K562 (cell line): ENCODE measurements around the gene PRPSAP1. TPM values are rescaled to one million over a fixed set of nuclear protein-coding genes. Genes with fewer than 3 reads are reported as not detected.

Source experiments
- CHCHD3 ChIP-seq: fragments of 250-450 bp; sonication (Bioruptor Pico); IDR thresholded peaks from 2 replicates; pipeline ENCODE4 v2.1.2; 2022; ENCODE audit warnings: mild to moderate bottlenecking
- CHD4 ChIP-seq: fragments of 200-600 bp; sonication (generic); IDR thresholded peaks from 3 replicates; pipeline ENCODE4 v1.6.1; 2012; ENCODE audit warnings: low read depth, mild to moderate bottlenecking, mixed read lengths, low read length, inconsistent platforms; ENCODE audit not compliant: insufficient read depth, insufficient replicate concordance, poor library complexity, severe bottlenecking
- DPF2 ChIP-seq: fragments of 450-650 bp; IDR thresholded peaks from 2 replicates; pipeline ENCODE4 v1.6.1; 2016
- NCOA6 ChIP-seq: fragments of 450-650 bp; IDR thresholded peaks from 2 replicates; pipeline ENCODE4 v1.6.1; 2017; ENCODE audit warnings: mild to moderate bottlenecking
- NUFIP1 ChIP-seq: fragments of 450-650 bp; IDR thresholded peaks from 2 replicates; pipeline ENCODE4 v1.6.1; 2018; ENCODE audit not compliant: partially characterized antibody
- PCBP2 ChIP-seq: fragments of 200-400 bp; formaldehyde crosslinking; IDR thresholded peaks from 2 replicates; pipeline ENCODE4 v1.6.1; 2018; ENCODE audit warnings: low read length, low read depth, mild to moderate bottlenecking, moderate library complexity; ENCODE audit not compliant: poor library complexity, severe bottlenecking
- PTRF ChIP-seq: fragments of 450-650 bp; IDR thresholded peaks from 2 replicates; pipeline ENCODE4 v1.6.1; 2016; ENCODE audit warnings: mild to moderate bottlenecking, missing genetic modification characterization, missing compliant biosample characterization
- PTTG1 ChIP-seq: fragments of 450-650 bp; IDR thresholded peaks from 2 replicates; pipeline ENCODE4 v1.6.1; 2016; ENCODE audit warnings: low read depth, mild to moderate bottlenecking, missing genetic modification characterization, missing compliant biosample characterization
- SNRNP70 ChIP-seq: fragments of 200-400 bp; formaldehyde crosslinking; optimal IDR thresholded peaks from 2 replicates; pipeline ENCODE3; 2017; ENCODE audit warnings: low read depth, low read length
- ZC3H8 ChIP-seq: fragments of 450-650 bp; IDR thresholded peaks from 2 replicates; pipeline ENCODE4 v1.6.1; 2017
- ZFX ChIP-seq: sonication (generic); formaldehyde crosslinking; IDR thresholded peaks from 2 replicates; pipeline ENCODE4 v1.8.0; 2022; ENCODE audit warnings: mild to moderate bottlenecking, missing genetic modification reagents, moderate library complexity
- ZNF12 ChIP-seq: sonication (generic); formaldehyde crosslinking; IDR thresholded peaks from 2 replicates; pipeline ENCODE4 v1.4.0; 2020; ENCODE audit warnings: mild to moderate bottlenecking, missing genetic modification reagents
- ZNF3 ChIP-seq: fragments of 250-450 bp; sonication (Bioruptor Pico); IDR thresholded peaks from 2 replicates; pipeline ENCODE4 v1.5.0; 2021; ENCODE audit warnings: mild to moderate bottlenecking, moderate library complexity
- ZNF780A ChIP-seq: fragments of 250-450 bp; sonication (Bioruptor Pico); IDR thresholded peaks from 2 replicates; pipeline ENCODE4 v1.5.0; 2021; ENCODE audit warnings: mild to moderate bottlenecking
- polyA plus RNA-seq, 8 experiments: library from polyadenylated mRNA; depleted of rRNA in 4 of 8; stranded (reverse) in 5 of 8; unstranded in 3 of 8; fragments of >200 nt; fragmentation: Nextera tagmentation in 2 of 8; fragmentation: Illumina TruSeq in 1 of 8; extraction: Ambion mirVana in 2 of 8; extraction: Trizol in 1 of 8; gene quantifications; 2 replicates each; pipeline versions ENCODE4 v1.2.1 to v1.2.3, GENCODE V29; 2011 to 2014; ENCODE audit warnings: inconsistent platforms in 1 of 8, missing spikeins in 1 of 8
- total RNA-seq, 7 experiments: library from RNA; depleted of rRNA in 6 of 7; stranded (reverse); fragments of >200 nt in 6 of 7; fragmentation: Illumina TruSeq in 2 of 7; extraction: Trizol in 2 of 7; gene quantifications; 2 replicates each; pipeline versions ENCODE4 v1.2.1 to v1.2.3, GENCODE V29; 2011 to 2021; ENCODE audit warnings: low replicate concordance in 1 of 7
- TF ChIP-seq, protein P1 (sequence below): sonication (generic); formaldehyde crosslinking; IDR thresholded peaks from 2 replicates; pipeline ENCODE4 v1.8.1; 2023; ENCODE audit warnings: missing genetic modification reagents, mild to moderate bottlenecking, borderline replicate concordance
- TF ChIP-seq, protein P2 (sequence below): fragments of 200-400 bp; formaldehyde crosslinking; IDR thresholded peaks from 2 replicates; pipeline ENCODE4 v1.6.1; 2017; ENCODE audit warnings: mild to moderate bottlenecking, low read depth, low read length, moderate library complexity
- TF ChIP-seq, protein P3 (sequence below): fragments of 450-650 bp; IDR thresholded peaks from 2 replicates; pipeline ENCODE4 v1.7.1; 2018; ENCODE audit warnings: mild to moderate bottlenecking, low read depth; ENCODE audit not compliant: partially characterized antibody
- TF ChIP-seq, protein P4 (sequence below): fragments of 250-450 bp; sonication (Bioruptor Pico); IDR thresholded peaks from 2 replicates; pipeline ENCODE4 v1.5.0; 2020; ENCODE audit warnings: mild to moderate bottlenecking

Gene PRPSAP1
- total and polyA plus RNA-seq, 9 of the 15 experiments (the other 6 are each of a cell fraction or from before 2014, with no cell fraction given), result 21.9 to 77.1 (median 40.8) TPM

DNA sequence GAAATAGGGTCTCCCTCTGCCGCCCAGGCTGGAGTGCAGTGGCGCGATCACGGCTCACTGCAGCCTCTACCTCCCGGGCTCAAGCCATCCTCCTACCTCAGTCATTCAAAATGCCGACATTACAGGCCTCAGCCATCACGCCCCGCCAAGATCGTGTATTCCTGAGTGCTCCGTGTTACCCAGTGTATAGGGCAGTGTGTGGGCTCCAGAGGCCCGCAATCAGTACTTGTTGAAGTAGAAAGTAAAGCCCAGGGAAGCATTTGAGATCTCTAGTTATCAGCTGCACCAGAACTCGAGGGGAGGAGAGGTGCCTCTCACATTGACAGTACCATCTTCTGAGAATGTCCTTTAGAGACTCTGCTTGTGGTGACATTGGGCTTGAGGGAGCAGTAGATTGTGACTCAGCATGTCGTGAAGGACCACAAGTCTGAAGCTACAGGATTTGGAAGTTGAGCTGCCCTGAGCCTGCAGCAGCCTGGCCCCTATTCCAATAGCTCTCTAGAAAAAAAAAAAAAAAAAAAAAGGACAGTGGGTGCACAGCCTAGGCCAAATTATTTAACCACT is 1.1 kb upstream of the PRPSAP1 start (continued):
- TF ChIP-seq, protein P1, sequence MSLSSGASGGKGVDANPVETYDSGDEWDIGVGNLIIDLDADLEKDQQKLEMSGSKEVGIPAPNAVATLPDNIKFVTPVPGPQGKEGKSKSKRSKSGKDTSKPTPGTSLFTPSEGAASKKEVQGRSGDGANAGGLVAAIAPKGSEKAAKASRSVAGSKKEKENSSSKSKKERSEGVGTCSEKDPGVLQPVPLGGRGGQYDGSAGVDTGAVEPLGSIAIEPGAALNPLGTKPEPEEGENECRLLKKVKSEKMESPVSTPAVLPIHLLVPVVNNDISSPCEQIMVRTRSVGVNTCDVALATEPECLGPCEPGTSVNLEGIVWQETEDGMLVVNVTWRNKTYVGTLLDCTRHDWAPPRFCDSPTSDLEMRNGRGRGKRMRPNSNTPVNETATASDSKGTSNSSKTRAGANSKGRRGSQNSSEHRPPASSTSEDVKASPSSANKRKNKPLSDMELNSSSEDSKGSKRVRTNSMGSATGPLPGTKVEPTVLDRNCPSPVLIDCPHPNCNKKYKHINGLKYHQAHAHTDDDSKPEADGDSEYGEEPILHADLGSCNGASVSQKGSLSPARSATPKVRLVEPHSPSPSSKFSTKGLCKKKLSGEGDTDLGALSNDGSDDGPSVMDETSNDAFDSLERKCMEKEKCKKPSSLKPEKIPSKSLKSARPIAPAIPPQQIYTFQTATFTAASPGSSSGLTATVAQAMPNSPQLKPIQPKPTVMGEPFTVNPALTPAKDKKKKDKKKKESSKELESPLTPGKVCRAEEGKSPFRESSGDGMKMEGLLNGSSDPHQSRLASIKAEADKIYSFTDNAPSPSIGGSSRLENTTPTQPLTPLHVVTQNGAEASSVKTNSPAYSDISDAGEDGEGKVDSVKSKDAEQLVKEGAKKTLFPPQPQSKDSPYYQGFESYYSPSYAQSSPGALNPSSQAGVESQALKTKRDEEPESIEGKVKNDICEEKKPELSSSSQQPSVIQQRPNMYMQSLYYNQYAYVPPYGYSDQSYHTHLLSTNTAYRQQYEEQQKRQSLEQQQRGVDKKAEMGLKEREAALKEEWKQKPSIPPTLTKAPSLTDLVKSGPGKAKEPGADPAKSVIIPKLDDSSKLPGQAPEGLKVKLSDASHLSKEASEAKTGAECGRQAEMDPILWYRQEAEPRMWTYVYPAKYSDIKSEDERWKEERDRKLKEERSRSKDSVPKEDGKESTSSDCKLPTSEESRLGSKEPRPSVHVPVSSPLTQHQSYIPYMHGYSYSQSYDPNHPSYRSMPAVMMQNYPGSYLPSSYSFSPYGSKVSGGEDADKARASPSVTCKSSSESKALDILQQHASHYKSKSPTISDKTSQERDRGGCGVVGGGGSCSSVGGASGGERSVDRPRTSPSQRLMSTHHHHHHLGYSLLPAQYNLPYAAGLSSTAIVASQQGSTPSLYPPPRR (CRISPR knock-in tag), result no peak
- TF ChIP-seq DPF2, result peak; percentile 92
- TF ChIP-seq PCBP2, result no peak
- TF ChIP-seq ZNF12 (CRISPR knock-in tag), result no peak
- TF ChIP-seq, protein P2, sequence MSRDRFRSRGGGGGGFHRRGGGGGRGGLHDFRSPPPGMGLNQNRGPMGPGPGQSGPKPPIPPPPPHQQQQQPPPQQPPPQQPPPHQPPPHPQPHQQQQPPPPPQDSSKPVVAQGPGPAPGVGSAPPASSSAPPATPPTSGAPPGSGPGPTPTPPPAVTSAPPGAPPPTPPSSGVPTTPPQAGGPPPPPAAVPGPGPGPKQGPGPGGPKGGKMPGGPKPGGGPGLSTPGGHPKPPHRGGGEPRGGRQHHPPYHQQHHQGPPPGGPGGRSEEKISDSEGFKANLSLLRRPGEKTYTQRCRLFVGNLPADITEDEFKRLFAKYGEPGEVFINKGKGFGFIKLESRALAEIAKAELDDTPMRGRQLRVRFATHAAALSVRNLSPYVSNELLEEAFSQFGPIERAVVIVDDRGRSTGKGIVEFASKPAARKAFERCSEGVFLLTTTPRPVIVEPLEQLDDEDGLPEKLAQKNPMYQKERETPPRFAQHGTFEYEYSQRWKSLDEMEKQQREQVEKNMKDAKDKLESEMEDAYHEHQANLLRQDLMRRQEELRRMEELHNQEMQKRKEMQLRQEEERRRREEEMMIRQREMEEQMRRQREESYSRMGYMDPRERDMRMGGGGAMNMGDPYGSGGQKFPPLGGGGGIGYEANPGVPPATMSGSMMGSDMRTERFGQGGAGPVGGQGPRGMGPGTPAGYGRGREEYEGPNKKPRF, result no peak
- no peak for TF ChIP-seq ZNF3 (CRISPR knock-in tag)
- no peak for TF ChIP-seq NCOA6
- no peak for TF ChIP-seq CHD4
- no peak for TF ChIP-seq PTTG1 (tag)
- TF ChIP-seq PTRF (tag), result no peak
- no peak for TF ChIP-seq ZFX (CRISPR knock-in tag)
- no peak for TF ChIP-seq NUFIP1
- no peak for TF ChIP-seq ZNF780A (CRISPR knock-in tag)
- TF ChIP-seq, protein P3, sequence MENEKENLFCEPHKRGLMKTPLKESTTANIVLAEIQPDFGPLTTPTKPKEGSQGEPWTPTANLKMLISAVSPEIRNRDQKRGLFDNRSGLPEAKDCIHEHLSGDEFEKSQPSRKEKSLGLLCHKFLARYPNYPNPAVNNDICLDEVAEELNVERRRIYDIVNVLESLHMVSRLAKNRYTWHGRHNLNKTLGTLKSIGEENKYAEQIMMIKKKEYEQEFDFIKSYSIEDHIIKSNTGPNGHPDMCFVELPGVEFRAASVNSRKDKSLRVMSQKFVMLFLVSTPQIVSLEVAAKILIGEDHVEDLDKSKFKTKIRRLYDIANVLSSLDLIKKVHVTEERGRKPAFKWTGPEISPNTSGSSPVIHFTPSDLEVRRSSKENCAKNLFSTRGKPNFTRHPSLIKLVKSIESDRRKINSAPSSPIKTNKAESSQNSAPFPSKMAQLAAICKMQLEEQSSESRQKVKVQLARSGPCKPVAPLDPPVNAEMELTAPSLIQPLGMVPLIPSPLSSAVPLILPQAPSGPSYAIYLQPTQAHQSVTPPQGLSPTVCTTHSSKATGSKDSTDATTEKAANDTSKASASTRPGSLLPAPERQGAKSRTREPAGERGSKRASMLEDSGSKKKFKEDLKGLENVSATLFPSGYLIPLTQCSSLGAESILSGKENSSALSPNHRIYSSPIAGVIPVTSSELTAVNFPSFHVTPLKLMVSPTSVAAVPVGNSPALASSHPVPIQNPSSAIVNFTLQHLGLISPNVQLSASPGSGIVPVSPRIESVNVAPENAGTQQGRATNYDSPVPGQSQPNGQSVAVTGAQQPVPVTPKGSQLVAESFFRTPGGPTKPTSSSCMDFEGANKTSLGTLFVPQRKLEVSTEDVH, result no peak
- TF ChIP-seq CHCHD3 (CRISPR knock-in tag), result no peak
- TF ChIP-seq, protein P4, sequence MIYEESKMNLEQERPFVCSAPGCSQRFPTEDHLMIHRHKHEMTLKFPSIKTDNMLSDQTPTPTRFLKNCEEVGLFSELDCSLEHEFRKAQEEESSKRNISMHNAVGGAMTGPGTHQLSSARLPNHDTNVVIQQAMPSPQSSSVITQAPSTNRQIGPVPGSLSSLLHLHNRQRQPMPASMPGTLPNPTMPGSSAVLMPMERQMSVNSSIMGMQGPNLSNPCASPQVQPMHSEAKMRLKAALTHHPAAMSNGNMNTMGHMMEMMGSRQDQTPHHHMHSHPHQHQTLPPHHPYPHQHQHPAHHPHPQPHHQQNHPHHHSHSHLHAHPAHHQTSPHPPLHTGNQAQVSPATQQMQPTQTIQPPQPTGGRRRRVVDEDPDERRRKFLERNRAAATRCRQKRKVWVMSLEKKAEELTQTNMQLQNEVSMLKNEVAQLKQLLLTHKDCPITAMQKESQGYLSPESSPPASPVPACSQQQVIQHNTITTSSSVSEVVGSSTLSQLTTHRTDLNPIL (CRISPR knock-in tag), result no peak
- TF ChIP-seq SNRNP70, result no peak
- TF ChIP-seq ZC3H8, result no peak
